ENCODE measurements around the gene IDNK.

IDNK gene

DNA sequence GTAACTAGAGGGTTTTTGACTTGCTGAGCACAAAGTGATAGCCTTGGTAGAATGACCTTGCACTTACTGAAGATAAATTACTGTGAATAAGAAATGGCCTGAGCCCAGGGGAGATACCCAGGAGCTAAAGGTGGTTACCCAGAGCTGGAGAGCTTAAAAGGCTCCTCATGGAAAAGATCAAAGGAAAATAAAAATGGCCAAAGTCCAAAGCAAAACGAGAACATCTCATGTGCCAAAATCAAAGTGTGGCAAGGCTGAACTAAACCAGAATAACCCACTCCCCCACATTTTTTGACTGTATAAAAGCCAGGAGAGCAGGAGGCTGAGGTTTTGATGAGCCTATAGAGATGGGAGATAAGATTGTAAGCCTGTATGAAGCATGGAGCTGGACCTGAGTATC lies 14.4 kb downstream of the IDNK start:
- H3K36me3 ChIP-seq (ENCODE audit: control insufficient read depth, insufficient read depth, low read length) = no peaks in the 10 kb centered on the region
- no peaks in the 10 kb centered on the region for H3K4me1 ChIP-seq (ENCODE audit: control insufficient read depth, insufficient read depth, low read length)
- H3K27me3 ChIP-seq (ENCODE audit: control insufficient read depth, insufficient read depth, low read length) = no peaks in the 10 kb centered on the region
- H3K9ac ChIP-seq (ENCODE audit: low read depth, low read length) = no peak overlapping the region
- H3K9me3 ChIP-seq (ENCODE audit: control insufficient read depth, insufficient read depth, low read length) = no peaks in the 10 kb centered on the region
- no peak overlapping the region for H3K4me3 ChIP-seq (ENCODE audit: low read depth, low read length)

DNA sequence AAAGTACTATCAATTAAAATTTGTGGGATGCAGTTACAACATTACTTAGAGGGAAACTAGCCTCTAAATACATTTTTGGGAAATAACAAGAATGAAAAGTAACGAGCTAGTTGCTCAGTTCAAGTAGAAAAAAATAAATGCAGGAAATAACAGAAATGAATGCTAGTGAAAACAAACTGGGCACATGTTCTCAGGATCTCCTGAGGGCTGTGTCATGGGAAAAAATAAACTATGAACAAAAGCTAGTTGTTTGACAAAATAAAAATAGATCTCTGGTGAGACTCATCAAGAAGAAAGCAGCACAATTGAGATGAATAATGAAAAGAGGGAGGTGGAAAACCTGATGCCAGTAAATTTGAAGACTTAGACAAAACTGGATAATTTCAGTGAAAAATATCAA lies 16.3 kb downstream of the IDNK start:
- H3K4me1 ChIP-seq (ENCODE audit: control insufficient read depth, insufficient read depth, low read length) = no peaks in the 10 kb centered on the region
- no peak overlapping the region for H3K9ac ChIP-seq (ENCODE audit: low read depth, low read length)
- H3K36me3 ChIP-seq (ENCODE audit: control insufficient read depth, insufficient read depth, low read length) = no peaks in the 10 kb centered on the region
- no peak overlapping the region for H3K4me3 ChIP-seq (ENCODE audit: low read depth, low read length)
- no peaks in the 10 kb centered on the region for H3K9me3 ChIP-seq (ENCODE audit: control insufficient read depth, insufficient read depth, low read length)
- H3K27me3 ChIP-seq (ENCODE audit: control insufficient read depth, insufficient read depth, low read length) = no peaks in the 10 kb centered on the region

GRCh38 chr9:83642793-83643192 lies 19.9 kb downstream of the IDNK start:
- no peaks in the 10 kb centered on the region for H3K9me3 ChIP-seq (ENCODE audit: control insufficient read depth, insufficient read depth, low read length)

DNA sequence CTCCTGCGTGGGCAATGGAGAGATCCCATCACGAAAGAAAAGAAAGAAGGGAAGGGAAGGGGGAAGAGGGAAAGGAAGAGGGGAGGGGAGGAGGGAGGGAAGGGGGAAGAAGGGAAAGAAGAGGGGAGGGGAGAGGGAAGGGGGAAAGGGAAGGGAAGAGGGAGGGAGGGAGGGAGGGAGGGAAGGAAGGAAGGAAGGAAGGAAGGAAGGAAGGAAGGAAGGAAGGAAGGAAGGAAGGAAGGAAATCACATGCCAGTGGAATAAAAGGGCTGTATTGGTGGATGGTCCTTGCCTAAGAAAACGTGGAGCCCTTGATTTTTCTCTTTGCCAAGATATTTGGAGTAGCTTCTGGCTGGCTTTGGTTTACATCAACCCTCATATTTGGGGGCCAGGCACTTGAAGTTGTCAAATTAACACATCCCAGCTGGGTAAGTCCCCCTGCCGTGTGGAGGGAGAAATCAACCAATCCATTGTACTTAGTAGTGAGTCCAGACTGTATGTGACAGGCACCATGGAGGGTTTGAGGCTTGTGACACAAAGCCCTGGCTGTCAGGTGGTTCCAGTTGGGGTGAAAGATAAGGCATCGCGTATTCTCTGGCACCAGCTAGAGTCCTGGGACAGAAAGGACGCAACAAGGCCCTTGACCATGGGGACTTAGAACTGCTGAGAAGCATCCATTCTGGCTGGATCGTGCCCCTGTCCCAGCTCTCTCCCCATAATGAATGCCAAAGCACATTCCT lies 23.7 kb downstream of the IDNK start:
- H3K9me3 ChIP-seq (ENCODE audit: control insufficient read depth, insufficient read depth, low read length) = no peaks in the 10 kb centered on the region
- no peak overlapping the region for H3K9ac ChIP-seq (ENCODE audit: low read depth, low read length)
- no peaks in the 10 kb centered on the region for H3K4me1 ChIP-seq (ENCODE audit: control insufficient read depth, insufficient read depth, low read length)
- H3K4me3 ChIP-seq (ENCODE audit: low read depth, low read length) = no peak overlapping the region
- H3K36me3 ChIP-seq (ENCODE audit: control insufficient read depth, insufficient read depth, low read length) = peaks cover 2% of the 10 kb centered on the region
- H3K27me3 ChIP-seq (ENCODE audit: control insufficient read depth, insufficient read depth, low read length) = no peaks in the 10 kb centered on the region

More at GRCh38 chr9:83642793-83643192, 19.9 kb downstream of the IDNK start:
- H3K27me3 ChIP-seq (ENCODE audit: control insufficient read depth, insufficient read depth, low read length) = no peaks in the 10 kb centered on the region
- H3K9ac ChIP-seq (ENCODE audit: low read depth, low read length) = no peak overlapping the region
- H3K4me1 ChIP-seq (ENCODE audit: control insufficient read depth, insufficient read depth, low read length) = no peaks in the 10 kb centered on the region
- no peak overlapping the region for H3K4me3 ChIP-seq (ENCODE audit: low read depth, low read length)
- H3K36me3 ChIP-seq (ENCODE audit: control insufficient read depth, insufficient read depth, low read length) = peaks cover 2% of the 10 kb centered on the region

GRCh38 chr9:83649080-83649479 lies 26.1 kb downstream of the IDNK start:
- H3K27me3 ChIP-seq (ENCODE audit: control insufficient read depth, insufficient read depth, low read length) = no peaks in the 10 kb centered on the region
- no peak overlapping the region for H3K9ac ChIP-seq (ENCODE audit: low read depth, low read length)
- no peaks in the 10 kb centered on the region for H3K4me1 ChIP-seq (ENCODE audit: control insufficient read depth, insufficient read depth, low read length)
- H3K4me3 ChIP-seq (ENCODE audit: low read depth, low read length) = no peak overlapping the region
- H3K9me3 ChIP-seq (ENCODE audit: control insufficient read depth, insufficient read depth, low read length) = no peaks in the 10 kb centered on the region
- H3K36me3 ChIP-seq (ENCODE audit: control insufficient read depth, insufficient read depth, low read length) = peaks cover 2% of the 10 kb centered on the region

DNA sequence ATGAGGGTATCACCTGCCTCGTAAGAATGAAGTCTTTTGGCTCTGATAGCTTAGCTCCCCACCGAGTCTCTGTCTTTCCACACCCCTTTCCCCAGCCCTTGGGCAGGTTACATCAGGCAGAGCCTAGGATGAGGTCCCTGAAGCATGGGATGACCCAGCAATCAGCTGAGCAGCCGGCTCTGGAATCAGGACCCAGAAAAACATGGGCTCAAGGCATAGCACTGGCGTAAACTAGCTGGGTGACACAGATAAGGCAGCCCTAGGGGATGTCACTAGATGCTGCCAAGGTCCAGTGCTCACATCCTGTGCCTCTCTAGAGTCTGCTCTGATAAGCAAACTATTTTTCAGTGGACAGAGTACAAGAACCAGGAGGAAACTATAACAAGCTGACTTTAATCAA lies 26.6 kb downstream of the IDNK start:
- Histone ChIP-seq H3K36me3 (ENCODE audit: control insufficient read depth, insufficient read depth, low read length) (peaks cover 2% of the 10 kb centered on the region), H3K9me3 (ENCODE audit: control insufficient read depth, insufficient read depth, low read length) (no peaks in the 10 kb centered on the region), H3K4me3 (ENCODE audit: low read depth, low read length) (no peak overlapping the region), H3K9ac (ENCODE audit: low read depth, low read length) (no peak overlapping the region), H3K4me1 (ENCODE audit: control insufficient read depth, insufficient read depth, low read length) (no peaks in the 10 kb centered on the region), H3K27me3 (ENCODE audit: control insufficient read depth, insufficient read depth, low read length) (no peaks in the 10 kb centered on the region)

DNA sequence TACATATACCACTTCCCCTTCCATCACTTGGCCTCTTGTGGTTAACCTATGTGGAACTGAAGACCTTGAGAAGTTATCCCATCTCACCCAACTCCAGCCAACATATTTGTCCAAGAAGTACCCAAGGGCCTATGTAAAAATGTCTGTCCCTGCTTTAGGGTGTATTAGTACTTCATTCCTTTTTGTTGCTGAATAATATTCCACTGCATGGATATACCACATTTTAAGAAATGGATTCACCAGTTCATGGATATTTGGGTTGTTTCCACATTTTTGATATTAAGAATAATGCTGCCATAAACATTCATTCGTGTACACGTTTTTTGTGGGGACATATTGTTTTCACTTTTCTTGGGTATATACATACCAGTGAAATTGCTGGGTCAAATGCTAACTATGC lies 28.6 kb downstream of the IDNK start:
- no peaks in the 10 kb centered on the region for H3K27me3 ChIP-seq (ENCODE audit: control insufficient read depth, insufficient read depth, low read length)
- no peak overlapping the region for H3K9ac ChIP-seq (ENCODE audit: low read depth, low read length)
- H3K4me1 ChIP-seq (ENCODE audit: control insufficient read depth, insufficient read depth, low read length) = no peaks in the 10 kb centered on the region
- peaks cover 2% of the 10 kb centered on the region for H3K36me3 ChIP-seq (ENCODE audit: control insufficient read depth, insufficient read depth, low read length)
- H3K9me3 ChIP-seq (ENCODE audit: control insufficient read depth, insufficient read depth, low read length) = no peaks in the 10 kb centered on the region
- H3K4me3 ChIP-seq (ENCODE audit: low read depth, low read length) = no peak overlapping the region

DNA sequence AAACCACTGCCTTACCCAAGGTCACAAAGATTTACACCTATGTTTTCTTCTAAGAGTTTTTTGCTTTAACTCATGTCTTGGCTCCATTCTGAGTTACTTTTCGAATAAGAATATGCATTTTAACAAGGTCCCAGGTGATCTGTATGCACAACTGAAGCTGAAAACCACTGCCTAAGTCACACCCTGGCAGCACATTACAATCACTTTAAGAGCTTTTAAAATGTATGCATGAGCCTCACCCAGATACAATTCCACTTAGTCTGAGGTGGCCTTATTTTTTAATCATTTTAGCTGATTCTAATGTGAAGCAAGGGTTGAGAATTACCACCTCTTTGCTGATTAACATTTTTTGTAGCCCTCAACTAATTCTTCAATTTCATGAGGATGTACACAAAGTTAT lies 29.5 kb downstream of the IDNK start:
- no peak overlapping the region for H3K9ac ChIP-seq (ENCODE audit: low read depth, low read length)
- H3K4me3 ChIP-seq (ENCODE audit: low read depth, low read length) = no peak overlapping the region
- no peaks in the 10 kb centered on the region for H3K4me1 ChIP-seq (ENCODE audit: control insufficient read depth, insufficient read depth, low read length)
- no peaks in the 10 kb centered on the region for H3K27me3 ChIP-seq (ENCODE audit: control insufficient read depth, insufficient read depth, low read length)
- no peaks in the 10 kb centered on the region for H3K36me3 ChIP-seq (ENCODE audit: control insufficient read depth, insufficient read depth, low read length)
- H3K9me3 ChIP-seq (ENCODE audit: control insufficient read depth, insufficient read depth, low read length) = no peaks in the 10 kb centered on the region

GRCh38 chr9:83655433-83655832 lies 32.5 kb downstream of the IDNK start:
- H3K4me1 ChIP-seq (ENCODE audit: control insufficient read depth, insufficient read depth, low read length) = no peaks in the 10 kb centered on the region
- no peaks in the 10 kb centered on the region for H3K9me3 ChIP-seq (ENCODE audit: control insufficient read depth, insufficient read depth, low read length)
- H3K4me3 ChIP-seq (ENCODE audit: low read depth, low read length) = no peak overlapping the region
- no peaks in the 10 kb centered on the region for H3K36me3 ChIP-seq (ENCODE audit: control insufficient read depth, insufficient read depth, low read length)
- H3K27me3 ChIP-seq (ENCODE audit: control insufficient read depth, insufficient read depth, low read length) = no peaks in the 10 kb centered on the region
- no peak overlapping the region for H3K9ac ChIP-seq (ENCODE audit: low read depth, low read length)

DNA sequence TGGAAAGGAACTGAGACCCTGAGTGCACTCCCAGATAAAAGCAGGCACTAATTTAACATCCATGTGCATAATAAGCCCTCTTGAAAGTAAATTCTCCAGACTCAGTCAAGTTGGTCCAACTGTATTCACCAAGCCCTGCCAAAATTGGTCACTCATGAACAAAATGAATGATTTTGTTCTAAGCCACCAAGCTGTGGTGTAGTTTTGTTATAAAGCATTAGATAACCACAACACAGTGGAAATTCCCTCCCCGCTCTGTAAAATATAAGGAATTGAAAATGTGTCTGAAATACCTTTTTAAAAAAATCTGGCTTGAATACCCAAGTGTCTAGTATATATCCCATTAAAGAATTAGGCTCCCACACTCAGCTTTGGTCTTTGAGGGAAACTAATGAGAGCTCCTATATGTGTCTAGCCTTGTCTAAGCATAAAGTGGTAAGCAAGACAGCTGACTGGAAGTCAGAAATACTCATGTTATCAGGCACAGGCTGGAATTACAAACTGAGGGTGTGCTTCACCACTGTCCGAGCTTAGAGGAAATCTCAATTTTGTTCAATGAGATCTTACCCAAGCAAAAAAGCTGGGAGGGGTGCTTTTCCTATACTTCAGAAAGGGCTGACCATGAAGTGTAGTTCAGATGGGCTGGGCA lies 33.2 kb downstream of the IDNK start:
- Histone ChIP-seq H3K4me3 (ENCODE audit: low read depth, low read length) (no peak overlapping the region), H3K9ac (ENCODE audit: low read depth, low read length) (no peak overlapping the region), H3K9me3 (ENCODE audit: control insufficient read depth, insufficient read depth, low read length) (no peaks in the 10 kb centered on the region), H3K27me3 (ENCODE audit: control insufficient read depth, insufficient read depth, low read length) (no peaks in the 10 kb centered on the region), H3K4me1 (ENCODE audit: control insufficient read depth, insufficient read depth, low read length) (no peaks in the 10 kb centered on the region), H3K36me3 (ENCODE audit: control insufficient read depth, insufficient read depth, low read length) (no peaks in the 10 kb centered on the region)

DNA sequence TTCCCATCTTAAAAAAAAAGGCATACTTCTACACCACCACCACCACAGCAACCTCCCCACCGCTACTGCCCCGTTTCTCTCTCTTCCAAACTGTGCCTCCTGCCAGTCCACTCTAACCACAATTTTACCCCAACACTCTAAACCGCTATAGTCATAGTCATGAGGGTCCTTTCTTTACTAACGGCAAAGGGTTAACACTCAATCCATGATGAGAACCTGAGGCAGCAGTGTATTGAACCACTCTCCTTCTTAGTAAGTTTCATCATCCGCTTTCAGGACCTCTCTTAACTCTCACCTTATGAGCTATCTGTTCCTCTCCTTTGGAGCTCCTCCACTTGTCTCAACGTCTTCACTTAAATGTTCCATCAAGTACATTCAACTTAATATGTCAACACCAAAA lies 34.0 kb downstream of the IDNK start:
- Histone ChIP-seq H3K27me3 (ENCODE audit: control insufficient read depth, insufficient read depth, low read length) (no peaks in the 10 kb centered on the region), H3K4me1 (ENCODE audit: control insufficient read depth, insufficient read depth, low read length) (no peaks in the 10 kb centered on the region), H3K9me3 (ENCODE audit: control insufficient read depth, insufficient read depth, low read length) (no peaks in the 10 kb centered on the region), H3K9ac (ENCODE audit: low read depth, low read length) (no peak overlapping the region), H3K36me3 (ENCODE audit: control insufficient read depth, insufficient read depth, low read length) (no peaks in the 10 kb centered on the region), H3K4me3 (ENCODE audit: low read depth, low read length) (no peak overlapping the region)

- no peak overlapping the region for H3K4me3 ChIP-seq (ENCODE audit: low read depth, low read length)
- no peak overlapping the region for H3K9ac ChIP-seq (ENCODE audit: low read depth, low read length)
- no peaks in the 10 kb centered on the region for H3K27me3 ChIP-seq (ENCODE audit: control insufficient read depth, insufficient read depth, low read length)
- H3K4me1 ChIP-seq (ENCODE audit: control insufficient read depth, insufficient read depth, low read length) = no peaks in the 10 kb centered on the region
- H3K36me3 ChIP-seq (ENCODE audit: control insufficient read depth, insufficient read depth, low read length) = no peaks in the 10 kb centered on the region
- H3K9me3 ChIP-seq (ENCODE audit: control insufficient read depth, insufficient read depth, low read length) = no peaks in the 10 kb centered on the region
Measured at GRCh38 chr9:83662933-83663332, 40.0 kb downstream of the IDNK start.
